PFSK-1 (cell line): ENCODE data around the gene CTNNAL1.

Experiments used
- FOXP2 ChIP-seq: optimal IDR thresholded peaks from 2 replicates; pipeline ENCODE3; 2011; ENCODE audit warnings: borderline replicate concordance, control low read depth, inconsistent platforms; ENCODE audit not compliant: insufficient read depth; ENCODE audit errors: extremely low read length, extremely low read depth
- POLR2AphosphoS5 ChIP-seq: IDR thresholded peaks from 2 replicates; pipeline ENCODE4 v1.6.1; 2012; ENCODE audit warnings: low read depth, mild to moderate bottlenecking, control low read depth, low read length, moderate library complexity
- SIN3A ChIP-seq: IDR thresholded peaks from 2 replicates; pipeline ENCODE4 v1.6.1; 2012; ENCODE audit warnings: mild to moderate bottlenecking, low read length, moderate library complexity, borderline replicate concordance; ENCODE audit not compliant: insufficient read depth
- TAF1 ChIP-seq: IDR thresholded peaks from 2 replicates; pipeline ENCODE4 v1.6.1; 2012; ENCODE audit warnings: low read length, control low read depth, borderline replicate concordance; ENCODE audit not compliant: insufficient read depth
- TF ChIP-seq, protein P1 (sequence below), 2 experiments: IDR thresholded peaks; 2 replicates each; pipeline versions ENCODE4 v1.6.1 to v1.8.0; 2011 to 2012; ENCODE audit warnings: low read depth in 2 of 2, low read length in 2 of 2, control low read depth in 1 of 2, inconsistent platforms in 1 of 2, mild to moderate bottlenecking in 1 of 2, moderate library complexity in 1 of 2; ENCODE audit not compliant: insufficient read depth in 1 of 2

The CTNNAL1 gene

DNA sequence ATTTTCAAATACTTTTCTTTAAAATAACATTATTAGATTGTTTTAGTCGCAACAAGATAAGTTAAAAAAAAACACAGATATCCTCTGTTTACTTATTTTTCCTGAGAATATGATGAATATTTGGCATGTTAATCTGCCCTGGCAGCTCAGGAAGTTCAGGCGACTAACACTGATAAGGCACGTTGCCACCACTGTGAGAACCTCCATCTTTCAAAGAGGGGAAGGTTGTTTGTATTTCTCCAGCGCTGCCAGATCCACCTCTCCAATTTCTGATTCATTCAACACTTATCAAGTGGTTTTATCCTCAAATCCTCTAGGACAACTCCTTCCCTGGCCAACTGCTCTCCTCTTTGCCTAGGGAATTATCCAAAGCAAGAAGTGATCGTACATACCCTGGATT, 21.8 kb downstream of the CTNNAL1 start:
- TF ChIP-seq, protein P1, sequence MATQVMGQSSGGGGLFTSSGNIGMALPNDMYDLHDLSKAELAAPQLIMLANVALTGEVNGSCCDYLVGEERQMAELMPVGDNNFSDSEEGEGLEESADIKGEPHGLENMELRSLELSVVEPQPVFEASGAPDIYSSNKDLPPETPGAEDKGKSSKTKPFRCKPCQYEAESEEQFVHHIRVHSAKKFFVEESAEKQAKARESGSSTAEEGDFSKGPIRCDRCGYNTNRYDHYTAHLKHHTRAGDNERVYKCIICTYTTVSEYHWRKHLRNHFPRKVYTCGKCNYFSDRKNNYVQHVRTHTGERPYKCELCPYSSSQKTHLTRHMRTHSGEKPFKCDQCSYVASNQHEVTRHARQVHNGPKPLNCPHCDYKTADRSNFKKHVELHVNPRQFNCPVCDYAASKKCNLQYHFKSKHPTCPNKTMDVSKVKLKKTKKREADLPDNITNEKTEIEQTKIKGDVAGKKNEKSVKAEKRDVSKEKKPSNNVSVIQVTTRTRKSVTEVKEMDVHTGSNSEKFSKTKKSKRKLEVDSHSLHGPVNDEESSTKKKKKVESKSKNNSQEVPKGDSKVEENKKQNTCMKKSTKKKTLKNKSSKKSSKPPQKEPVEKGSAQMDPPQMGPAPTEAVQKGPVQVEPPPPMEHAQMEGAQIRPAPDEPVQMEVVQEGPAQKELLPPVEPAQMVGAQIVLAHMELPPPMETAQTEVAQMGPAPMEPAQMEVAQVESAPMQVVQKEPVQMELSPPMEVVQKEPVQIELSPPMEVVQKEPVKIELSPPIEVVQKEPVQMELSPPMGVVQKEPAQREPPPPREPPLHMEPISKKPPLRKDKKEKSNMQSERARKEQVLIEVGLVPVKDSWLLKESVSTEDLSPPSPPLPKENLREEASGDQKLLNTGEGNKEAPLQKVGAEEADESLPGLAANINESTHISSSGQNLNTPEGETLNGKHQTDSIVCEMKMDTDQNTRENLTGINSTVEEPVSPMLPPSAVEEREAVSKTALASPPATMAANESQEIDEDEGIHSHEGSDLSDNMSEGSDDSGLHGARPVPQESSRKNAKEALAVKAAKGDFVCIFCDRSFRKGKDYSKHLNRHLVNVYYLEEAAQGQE (IDR thresholded peaks at IDR 0.05; ENCODE audit: insufficient read depth in 1 of 2, low read depth in 2 of 2, low read length in 2 of 2) = no peak
- TF ChIP-seq TAF1 (no peak), FOXP2 (no peak), SIN3A (no peak), POLR2AphosphoS5 (no peak)

DNA sequence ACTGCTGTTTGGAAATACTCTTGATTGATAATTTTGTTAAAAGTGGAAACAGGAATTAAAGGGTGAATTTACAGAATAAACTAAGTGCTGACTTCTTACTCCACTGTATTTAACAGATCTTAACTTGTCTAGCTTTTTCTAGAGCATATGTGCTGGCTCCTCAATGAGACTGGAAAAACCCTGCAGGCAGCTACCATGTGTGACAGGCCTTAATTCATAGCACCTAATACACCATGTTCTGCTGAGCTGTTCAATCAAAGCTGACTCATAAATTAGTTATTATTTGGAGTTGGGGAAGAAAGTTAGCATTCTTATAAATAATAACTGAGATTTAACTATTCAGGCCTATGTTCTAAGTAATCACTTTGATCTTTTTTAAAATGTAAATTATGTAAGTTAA, 29.4 kb downstream of the CTNNAL1 start:
- TF ChIP-seq TAF1 (no peak), FOXP2 (no peak), SIN3A (no peak), POLR2AphosphoS5 (no peak)
- TF ChIP-seq, protein P1 (IDR thresholded peaks at IDR 0.05; ENCODE audit: insufficient read depth in 1 of 2, low read depth in 2 of 2, low read length in 2 of 2) = no peak

DNA sequence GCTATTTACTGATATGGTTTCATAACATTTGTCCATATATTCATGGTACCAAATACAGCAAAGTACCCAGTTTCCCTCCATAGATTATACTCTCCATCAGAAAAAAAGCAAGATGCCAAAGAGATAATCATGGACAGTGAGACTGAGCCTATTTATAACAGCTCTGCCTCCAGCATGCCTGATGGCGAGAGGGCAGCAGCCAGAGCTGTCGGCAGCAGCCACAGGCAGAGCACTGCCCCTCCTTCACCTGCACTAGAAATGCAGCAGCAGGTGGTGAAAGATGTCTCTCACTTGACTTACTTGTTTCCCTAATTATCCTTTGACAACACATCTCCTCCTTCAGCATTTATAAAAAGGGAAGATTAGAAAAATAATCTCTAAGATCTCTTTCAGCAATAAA, 32.4 kb downstream of the CTNNAL1 start:
- TF ChIP-seq POLR2AphosphoS5 (no peak), SIN3A (no peak), TAF1 (no peak), FOXP2 (no peak)
- TF ChIP-seq, protein P1 (IDR thresholded peaks at IDR 0.05; ENCODE audit: insufficient read depth in 1 of 2, low read depth in 2 of 2, low read length in 2 of 2) = no peak

DNA sequence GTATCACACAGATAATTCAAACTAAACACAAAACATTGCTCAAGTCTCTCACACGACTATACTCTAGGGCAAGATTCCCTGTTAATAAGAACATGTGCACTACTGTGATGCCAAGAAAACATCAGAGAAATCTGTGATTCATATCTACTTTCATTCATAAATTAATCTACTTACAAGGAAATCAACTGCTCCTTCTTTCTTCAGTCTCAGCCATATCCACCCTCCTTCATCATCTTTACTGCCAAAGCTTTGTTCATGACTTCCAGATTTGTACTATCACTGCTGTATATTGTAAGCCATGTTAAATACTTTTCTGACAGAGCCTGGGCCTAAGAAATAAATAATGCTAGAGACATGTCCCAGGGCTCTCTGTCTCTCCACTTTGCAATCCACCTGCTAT, 35.1 kb downstream of the CTNNAL1 start:
- TF ChIP-seq SIN3A = no peak
- no peak for TF ChIP-seq TAF1
- TF ChIP-seq POLR2AphosphoS5 = no peak
- no peak for TF ChIP-seq FOXP2
- TF ChIP-seq, protein P1 (IDR thresholded peaks at IDR 0.05; ENCODE audit: insufficient read depth in 1 of 2, low read depth in 2 of 2, low read length in 2 of 2) = no peak

DNA sequence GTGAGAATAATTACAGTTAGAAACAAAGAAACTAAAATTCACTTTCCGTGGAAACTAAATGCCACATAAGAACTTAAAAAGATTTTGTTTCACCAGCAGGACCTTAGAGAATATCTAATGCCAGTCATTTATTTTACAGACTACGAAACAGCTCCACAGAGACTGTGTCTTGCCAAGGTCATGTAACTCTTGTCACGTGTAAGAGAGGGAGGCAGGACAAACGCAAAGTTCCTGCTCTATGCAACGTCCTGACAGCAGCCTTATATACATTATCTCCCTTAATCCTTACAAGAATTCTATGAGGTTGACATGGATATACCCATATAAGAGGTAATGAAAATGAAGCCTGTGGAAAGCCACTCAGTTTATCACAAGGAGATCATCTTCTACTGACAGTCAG, 39.4 kb downstream of the CTNNAL1 start:
- TF ChIP-seq, protein P1 (IDR thresholded peaks at IDR 0.05; ENCODE audit: insufficient read depth in 1 of 2, low read depth in 2 of 2, low read length in 2 of 2) = no peak
- TF ChIP-seq TAF1 (no peak), SIN3A (no peak), POLR2AphosphoS5 (no peak), FOXP2 (no peak)
